DMS 273 treated with DMSO at 0.1 percent for 48 hours (cell line): ENCODE data around the gene KCNQ1.

Source experiments
- DNase-seq: peaks from one replicate; lab custom pipeline; 2025; lab: John Stamatoyannopoulos, UW

The KCNQ1 gene

DNA sequence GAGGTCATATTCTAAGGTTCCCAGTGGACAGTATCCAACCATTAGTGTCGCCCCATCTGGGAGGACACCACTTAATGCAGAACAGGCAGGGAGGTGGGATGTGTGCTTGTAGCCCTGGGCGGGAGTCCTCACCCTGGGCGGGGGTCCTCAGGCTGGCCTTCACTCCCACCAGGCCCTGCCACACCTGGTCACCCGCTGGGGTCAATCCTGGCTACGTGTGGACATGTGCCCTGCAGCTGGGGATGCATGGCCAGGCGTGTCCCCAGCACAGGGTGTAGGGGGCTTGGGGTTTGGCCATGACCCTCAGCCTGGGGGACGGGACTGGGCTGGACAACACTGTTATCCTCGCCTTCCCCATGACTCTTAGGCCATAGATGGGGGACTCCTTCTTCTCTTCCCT, 19.3 kb upstream of the KCNQ1 start:
- DNase-seq, result no peak

DNA sequence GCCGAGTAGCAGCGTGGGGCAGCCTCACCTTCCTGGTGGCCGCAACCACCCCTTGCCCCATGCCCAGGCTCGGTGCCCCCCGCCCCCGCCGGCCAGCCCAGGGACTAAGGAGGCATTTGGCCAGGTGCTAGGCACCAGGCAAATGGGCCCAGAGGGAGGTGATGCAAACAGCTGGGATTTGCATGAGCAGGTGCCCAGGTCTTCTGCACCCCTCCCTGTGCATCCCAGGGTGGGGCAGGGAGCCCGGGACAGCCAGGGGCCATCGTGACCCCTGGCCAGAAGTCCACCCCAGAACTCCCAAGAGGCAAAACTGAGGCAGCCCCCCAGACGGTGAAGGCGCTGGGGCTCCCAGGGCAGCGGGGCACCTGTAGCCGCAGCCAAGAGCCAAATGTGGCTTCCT, 18.6 kb upstream of the KCNQ1 start:
- no peak for DNase-seq

DNA sequence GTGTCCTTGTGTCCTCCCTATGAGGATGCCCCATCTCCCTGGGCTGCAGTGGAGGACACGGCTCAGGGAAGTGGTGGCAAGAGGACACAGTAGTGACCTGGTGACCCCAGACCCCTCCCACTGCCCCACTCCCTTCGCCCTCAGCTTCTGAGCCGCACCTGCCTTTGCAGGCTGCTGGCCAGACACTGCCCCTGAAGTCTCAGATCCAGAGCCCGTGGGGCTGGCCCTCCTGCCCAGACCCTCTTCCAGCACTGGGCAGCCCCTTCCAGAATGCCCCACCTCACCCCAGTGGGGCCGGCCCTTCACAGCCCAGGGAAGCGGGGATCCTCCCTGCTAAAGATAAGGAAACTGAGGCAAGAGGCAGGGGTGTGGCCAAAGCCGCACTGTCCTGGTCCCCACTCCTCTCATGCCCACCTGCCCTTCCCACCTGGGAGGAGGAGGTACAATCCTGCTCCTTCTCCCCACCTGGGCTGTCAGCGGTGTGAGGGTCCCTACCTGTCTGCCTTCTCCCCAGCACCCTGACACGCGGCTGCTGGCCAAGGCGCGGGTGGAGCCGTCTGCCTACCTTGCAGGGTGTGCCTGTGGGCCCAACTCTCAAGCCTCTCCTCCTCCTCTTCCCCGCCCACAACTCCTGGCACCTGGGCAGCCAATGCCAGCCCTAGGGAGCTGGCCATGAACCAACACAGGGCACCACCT, 17.8 kb upstream of the KCNQ1 start:
- DNase-seq, result no peak

GRCh38 chr11:2427721-2428321, 17.0 kb upstream of the KCNQ1 start:
- no peak for DNase-seq

GRCh38 chr11:2428322-2428795, 16.4 kb upstream of the KCNQ1 start:
- DNase-seq, result no peak

- no peak for DNase-seq
Observed at GRCh38 chr11:2431395-2431794, 13.4 kb upstream of the KCNQ1 start.

DNA sequence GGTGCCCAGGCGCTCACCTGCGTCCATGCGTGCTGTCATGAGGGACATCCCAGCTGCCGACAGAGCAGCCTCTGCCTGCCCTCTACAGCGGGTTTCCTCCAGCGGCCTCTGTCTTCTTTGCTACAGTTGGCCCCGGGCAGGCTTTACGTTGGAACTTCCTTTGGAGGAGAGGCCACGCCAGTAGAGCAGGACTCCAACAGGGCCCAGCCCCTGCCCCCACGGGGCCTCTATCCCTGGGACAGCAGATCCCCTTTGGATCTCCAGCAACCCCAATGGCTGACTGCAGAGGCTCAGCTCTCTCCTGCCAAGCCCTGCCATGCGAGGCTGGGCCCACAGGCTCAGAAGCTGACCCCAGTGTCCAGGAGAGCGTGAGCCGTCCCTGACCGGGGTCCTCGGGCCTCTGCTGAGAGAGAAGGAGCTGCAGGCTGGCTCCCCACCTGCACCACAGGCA, 12.6 kb upstream of the KCNQ1 start:
- no peak for DNase-seq

GRCh38 chr11:2432628-2433071, 12.2 kb upstream of the KCNQ1 start:
- no peak for DNase-seq

GRCh38 chr11:2433106-2433925, 11.5 kb upstream of the KCNQ1 start:
- no peak for DNase-seq

- DNase-seq, result no peak
Observed at GRCh38 chr11:2434008-2434407, 10.8 kb upstream of the KCNQ1 start.

GRCh38 chr11:2434506-2435255, 10.1 kb upstream of the KCNQ1 start:
- no peak for DNase-seq

DNA sequence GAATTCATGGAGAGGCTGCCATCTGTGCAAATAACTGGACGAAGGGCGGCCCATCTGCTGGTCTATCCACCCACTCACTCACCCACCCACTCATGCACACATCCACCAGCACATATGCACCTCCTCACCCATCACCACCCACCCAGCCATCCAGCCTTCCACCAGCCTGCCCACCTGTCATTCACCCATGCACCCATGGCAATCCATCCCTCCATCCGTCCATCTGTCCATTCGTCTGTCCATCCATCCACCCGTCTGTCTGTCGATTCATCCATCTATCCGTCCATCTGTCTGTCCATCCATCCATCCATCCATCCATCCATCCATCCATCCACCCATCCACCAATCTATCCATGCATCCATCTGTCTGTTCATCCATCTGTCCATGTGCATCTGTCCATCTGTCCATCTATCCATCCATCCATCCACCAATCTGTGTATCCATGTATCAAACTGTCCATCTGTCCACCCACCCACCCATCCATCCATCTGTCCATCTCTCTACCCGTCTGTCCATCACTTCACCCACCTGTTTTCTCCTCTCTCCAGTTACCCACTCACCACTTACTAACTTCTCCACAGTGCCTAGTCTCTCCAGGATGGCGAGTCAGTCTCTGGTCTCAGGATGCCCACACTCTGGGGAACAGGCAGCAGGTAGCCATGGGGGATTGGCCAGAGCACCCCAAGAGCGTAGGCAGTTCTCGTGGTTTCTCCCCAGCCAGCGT, 9.4 kb upstream of the KCNQ1 start:
- no peak for DNase-seq

GRCh38 chr11:2436013-2436520, 8.7 kb upstream of the KCNQ1 start:
- no peak for DNase-seq

GRCh38 chr11:2436521-2437031, 8.2 kb upstream of the KCNQ1 start:
- DNase-seq, result no peak

GRCh38 chr11:2437516-2437915, 7.3 kb upstream of the KCNQ1 start:
- no peak for DNase-seq

- DNase-seq, result no peak
Observed at GRCh38 chr11:2439820-2440219, 5.0 kb upstream of the KCNQ1 start.

- no peak for DNase-seq
Observed at GRCh38 chr11:2440646-2441045, 4.2 kb upstream of the KCNQ1 start.

DNA sequence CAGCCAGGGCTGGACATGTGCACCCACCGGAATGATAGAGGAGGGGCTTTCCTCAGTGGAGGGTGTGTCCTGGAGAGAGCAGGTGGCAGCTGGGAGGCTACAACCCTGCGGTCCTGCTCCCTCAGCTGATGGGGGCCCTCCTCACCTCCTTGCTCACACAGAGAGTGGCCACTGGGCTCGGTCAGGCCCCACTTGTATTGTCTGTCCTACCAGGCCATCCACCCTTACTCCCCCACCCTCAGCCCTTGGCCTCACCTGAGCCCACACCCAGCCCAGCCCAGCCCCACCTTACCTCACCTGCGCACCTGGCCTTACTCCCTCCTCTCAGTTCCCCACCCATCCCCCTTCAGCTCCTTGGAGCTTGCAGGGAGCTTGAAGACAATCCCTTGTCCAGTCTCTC, 3.6 kb upstream of the KCNQ1 start:
- no peak for DNase-seq

GRCh38 chr11:2442589-2442988, 2.2 kb upstream of the KCNQ1 start:
- DNase-seq, result no peak

DNA sequence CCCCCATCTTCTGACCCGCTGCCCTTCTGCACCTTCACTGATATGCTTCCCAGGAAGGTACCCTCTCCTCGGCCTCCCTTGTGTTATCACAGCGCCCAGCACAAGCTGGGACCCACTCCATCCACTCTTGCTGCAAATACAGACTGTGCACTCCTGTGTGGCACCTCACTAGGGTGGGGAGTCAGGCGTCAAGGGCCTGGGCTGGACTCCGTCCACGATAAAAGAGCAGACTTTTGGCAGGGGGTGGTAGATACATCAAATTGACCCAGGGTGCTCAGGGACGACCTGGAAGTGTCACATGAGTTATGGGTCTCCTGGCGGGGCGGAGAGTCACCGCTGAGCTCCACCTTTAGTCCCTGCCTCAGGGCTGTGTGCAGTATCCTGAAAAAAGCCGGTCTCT, 1.4 kb upstream of the KCNQ1 start:
- no peak for DNase-seq
